Measurements from ENCODE around the gene SBNO2. TPM values are rescaled to one million over a fixed set of nuclear protein-coding genes. Genes with fewer than 3 reads are reported as not detected.

SBNO2 gene
- total and polyA plus RNA-seq, 12 donors: 12.6 to 61.3 (median 16.1) TPM

GRCh38 chr19:1102407-1103131, 71.5 kb downstream of the SBNO2 start:
- Histone ChIP-seq H3K27ac (peak overlapping the region; percentile 69 to 100 (median 98)), H3K4me1 (peaks cover 30 to 87% (median 70%) of the 10 kb centered on the region in 9 donors), H3K4me3 (peak overlapping the region in 3 of 10 donors; percentile 16 to 33 (median 28)), H3K27me3 (no peaks in the 10 kb centered on the region), H3K9me3 (peaks cover 0 to 11% (median 0%) of the 10 kb centered on the region in 11 donors), H3K36me3 (peaks cover 0 to 24% (median 11%) of the 10 kb centered on the region in 9 donors)
- no peak for DNase-seq
- TF ChIP-seq CTCF (IDR thresholded peaks at IDR 0.05): no peak
- whole genome bisulfite sequencing, 2 donors: 67 to 72% methylated on average over 17 of the region's 17 CpGs
- intact Hi-C loops (cut with DNase I): loop anchor here in 5 of 10 donors (2.0 to 5.0 kb wide), 4 partner anchors 75 to 140 kb away; partner anchors contain the start of genes RNU6-2 (in 4 of the 5), TMEM259 (in 4 of the 5), ATP5F1D (in 1 of the 5) and CNN2 (in 1 of the 5)
- ATAC-seq: peak in 2 of 8 donors; percentile 0 to 7

- intact Hi-C loops (cut with DNase I): loop anchor here in 4 of 10 donors (5.0 kb wide), 3 partner anchors 74 to 141 kb away; partner anchors contain the start of genes RNU6-2 (in 3 of the 4), TMEM259 (in 3 of the 4), ATP5F1D (in 1 of the 4) and CNN2 (in 1 of the 4)
- peak in 1 of 2 donors; percentile 60 for DNase-seq
- Histone ChIP-seq H3K4me1 (peaks cover 28 to 79% (median 64%) of the 10 kb centered on the region in 9 donors), H3K27me3 (no peaks in the 10 kb centered on the region), H3K4me3 (peak overlapping the region in 7 of 10 donors; percentile 5 to 33 (median 20)), H3K9me3 (peaks cover 0 to 11% (median 0%) of the 10 kb centered on the region in 11 donors), H3K27ac (peak overlapping the region; percentile 69 to 100 (median 98)), H3K36me3 (peaks cover 0 to 12% (median 2%) of the 10 kb centered on the region in 9 donors)
- TF ChIP-seq CTCF (IDR thresholded peaks at IDR 0.05): no peak
- ATAC-seq: peak in 5 of 8 donors; percentile 8 to 31 (median 20)
- WGBS, 2 donors: 13 to 17% methylated on average over 9 of the region's 9 CpGs
Measured at GRCh38 chr19:1101337-1101698, 72.8 kb downstream of the SBNO2 start.

GRCh38 chr19:1098177-1099051, 75.7 kb downstream of the SBNO2 start:
- Histone ChIP-seq H3K4me1 (peaks cover 25 to 82% (median 66%) of the 10 kb centered on the region in 9 donors), H3K4me3 (no peak overlapping the region), H3K36me3 (peaks cover 0 to 6% (median 0%) of the 10 kb centered on the region in 9 donors), H3K27ac (peak overlapping the region in 9 of 10 donors; percentile 6 to 99 (median 97)), H3K27me3 (no peaks in the 10 kb centered on the region), H3K9me3 (peaks cover 0 to 11% (median 0%) of the 10 kb centered on the region in 11 donors)
- ATAC-seq (no peak), DNase-seq (peak in 1 of 2 donors; percentile 17)
- 65 to 68% methylated on average over 15 of the region's 15 CpGs for WGBS, 2 donors
- TF ChIP-seq CTCF (IDR thresholded peaks at IDR 0.05): no peak
- intact Hi-C loops (cut with DNase I): loop anchor here in 5 of 10 donors (5.0 to 10.0 kb wide), 4 partner anchors 54 to 76 kb away; partner anchors contain the start of genes ABCA7 (in 4 of the 5), RNU6-2 (in 1 of the 5) and TMEM259 (in 1 of the 5)

All from heart right ventricle (tissue), 16 donors.